ENCODE results near the gene AGBL1.

AGBL1 gene

GRCh38 chr15:86161250-86161649 is 81.6 kb downstream of the AGBL1 start:
- peaks cover 0 to 5% of the 10 kb centered on the region in 2 donors for H3K4me1 ChIP-seq (ENCODE audit: control insufficient read depth in 2 of 2, insufficient read depth in 1 of 2, low read depth in 1 of 2, low read length in 2 of 2)
- no CpG with 5 or more reads among the region's 5 CpGs for WGBS, 2 donors (ENCODE audit: extremely low coverage in 2 of 2, insufficient read length in 2 of 2, insufficient replicate concordance in 1 of 2)
- H3K79me1 ChIP-seq (ENCODE audit: low read depth, low read length): no peaks in the 10 kb centered on the region

GRCh38 chr15:86162172-86162591 is 82.5 kb downstream of the AGBL1 start:
- Histone ChIP-seq H3K27me3 (ENCODE audit: control insufficient read depth in 3 of 3, insufficient read depth in 3 of 3, low read depth in 1 of 3, low read length in 3 of 3) (no peaks in the 10 kb centered on the region), H3K36me3 (replicated peaks in 1 of 2; ENCODE audit: control insufficient read depth in 2 of 2, insufficient read depth in 2 of 2, low read length in 2 of 2) (no peaks in the 10 kb centered on the region), H3K23ac (ENCODE audit: low read depth, low read length, poor library complexity) (no peak overlapping the region), H3K18ac (ENCODE audit: low read length) (no peak overlapping the region), H4K91ac (ENCODE audit: low read depth, low read length, poor library complexity) (no peak overlapping the region), H2BK5ac (ENCODE audit: low read length) (no peak overlapping the region), H3K9me3 (replicated peaks in 1 of 2; ENCODE audit: control insufficient read depth in 2 of 2, insufficient read depth in 1 of 2, low read depth in 1 of 2, low read length in 2 of 2) (no peaks in the 10 kb centered on the region), H3K14ac (ENCODE audit: low read length) (no peak overlapping the region), H2BK120ac (ENCODE audit: low read depth, low read length) (no peak overlapping the region), H3K4me2 (ENCODE audit: insufficient read depth, low read length, poor library complexity, severe bottlenecking) (no peak overlapping the region), H2AK5ac (ENCODE audit: low read depth, low read length) (no peak overlapping the region), H3K79me1 (ENCODE audit: low read depth, low read length) (no peaks in the 10 kb centered on the region), H3K9ac (ENCODE audit: low read depth, low read length, poor library complexity) (no peak overlapping the region), H3K4ac (ENCODE audit: low read length) (no peak overlapping the region), H3K27ac (replicated peaks; ENCODE audit: low read length) (no peak overlapping the region), H4K8ac (ENCODE audit: low read depth, low read length) (no peak overlapping the region), H3K4me3 (ENCODE audit: low read length in 2 of 2) (no peak overlapping the region), H3K4me1 (ENCODE audit: control insufficient read depth in 2 of 2, insufficient read depth in 1 of 2, low read depth in 1 of 2, low read length in 2 of 2) (peaks cover 0 to 5% of the 10 kb centered on the region in 2 donors), H2AFZ (ENCODE audit: low read length) (no peak overlapping the region), H2BK12ac (ENCODE audit: low read length) (no peak overlapping the region), H2BK15ac (ENCODE audit: low read length) (no peak overlapping the region)
- WGBS, 2 donors (ENCODE audit: extremely low coverage in 2 of 2, insufficient read length in 2 of 2, insufficient replicate concordance in 1 of 2): no CpG with 5 or more reads among the region's 2 CpGs
- no peak for DNase-seq (ENCODE audit: low spot score)

More at GRCh38 chr15:86161250-86161649, 81.6 kb downstream of the AGBL1 start:
- Histone ChIP-seq H2BK12ac (ENCODE audit: low read length) (no peak overlapping the region), H3K36me3 (replicated peaks in 1 of 2; ENCODE audit: control insufficient read depth in 2 of 2, insufficient read depth in 2 of 2, low read length in 2 of 2) (no peaks in the 10 kb centered on the region), H2AFZ (ENCODE audit: low read length) (no peak overlapping the region), H2AK5ac (ENCODE audit: low read depth, low read length) (no peak overlapping the region), H4K8ac (ENCODE audit: low read depth, low read length) (no peak overlapping the region), H3K4ac (ENCODE audit: low read length) (no peak overlapping the region), H4K91ac (ENCODE audit: low read depth, low read length, poor library complexity) (no peak overlapping the region), H3K27me3 (ENCODE audit: control insufficient read depth in 3 of 3, insufficient read depth in 3 of 3, low read depth in 1 of 3, low read length in 3 of 3) (no peaks in the 10 kb centered on the region), H3K4me2 (ENCODE audit: insufficient read depth, low read length, poor library complexity, severe bottlenecking) (no peak overlapping the region), H3K9me3 (replicated peaks in 1 of 2; ENCODE audit: control insufficient read depth in 2 of 2, insufficient read depth in 1 of 2, low read depth in 1 of 2, low read length in 2 of 2) (no peaks in the 10 kb centered on the region), H2BK5ac (ENCODE audit: low read length) (no peak overlapping the region), H3K4me3 (ENCODE audit: low read length in 2 of 2) (no peak overlapping the region), H2BK120ac (ENCODE audit: low read depth, low read length) (no peak overlapping the region), H3K27ac (replicated peaks; ENCODE audit: low read length) (no peak overlapping the region), H3K9ac (ENCODE audit: low read depth, low read length, poor library complexity) (no peak overlapping the region), H3K14ac (ENCODE audit: low read length) (no peak overlapping the region), H2BK15ac (ENCODE audit: low read length) (no peak overlapping the region), H3K18ac (ENCODE audit: low read length) (no peak overlapping the region), H3K23ac (ENCODE audit: low read depth, low read length, poor library complexity) (no peak overlapping the region)
- no peak for DNase-seq (ENCODE audit: low spot score)

GRCh38 chr15:86162641-86163040 is 83.0 kb downstream of the AGBL1 start:
- no peaks in the 10 kb centered on the region for H3K27me3 ChIP-seq (ENCODE audit: control insufficient read depth in 3 of 3, insufficient read depth in 3 of 3, low read depth in 1 of 3, low read length in 3 of 3)
- no peak overlapping the region for H2BK12ac ChIP-seq (ENCODE audit: low read length)
- H2AK5ac ChIP-seq (ENCODE audit: low read depth, low read length): no peak overlapping the region
- H3K18ac ChIP-seq (ENCODE audit: low read length): no peak overlapping the region
- H4K91ac ChIP-seq (ENCODE audit: low read depth, low read length, poor library complexity): no peak overlapping the region
- H2AFZ ChIP-seq (ENCODE audit: low read length): no peak overlapping the region
- no peak overlapping the region for H3K4me3 ChIP-seq (ENCODE audit: low read length in 2 of 2)
- no CpG with 5 or more reads among the region's 2 CpGs for WGBS, 2 donors (ENCODE audit: extremely low coverage in 2 of 2, insufficient read length in 2 of 2, insufficient replicate concordance in 1 of 2)
- H4K8ac ChIP-seq (ENCODE audit: low read depth, low read length): no peak overlapping the region
- H3K23ac ChIP-seq (ENCODE audit: low read depth, low read length, poor library complexity): no peak overlapping the region
- H2BK120ac ChIP-seq (ENCODE audit: low read depth, low read length): no peak overlapping the region
- no peak overlapping the region for H3K14ac ChIP-seq (ENCODE audit: low read length)
- H2BK5ac ChIP-seq (ENCODE audit: low read length): no peak overlapping the region
- no peaks in the 10 kb centered on the region for H3K9me3 ChIP-seq (replicated peaks in 1 of 2; ENCODE audit: control insufficient read depth in 2 of 2, insufficient read depth in 1 of 2, low read depth in 1 of 2, low read length in 2 of 2)
- H3K27ac ChIP-seq (replicated peaks; ENCODE audit: low read length): no peak overlapping the region
- H3K36me3 ChIP-seq (replicated peaks in 1 of 2; ENCODE audit: control insufficient read depth in 2 of 2, insufficient read depth in 2 of 2, low read length in 2 of 2): no peaks in the 10 kb centered on the region
- no peak for DNase-seq (ENCODE audit: low spot score)
- no peak overlapping the region for H3K4me2 ChIP-seq (ENCODE audit: insufficient read depth, low read length, poor library complexity, severe bottlenecking)
- no peak overlapping the region for H2BK15ac ChIP-seq (ENCODE audit: low read length)
- H3K9ac ChIP-seq (ENCODE audit: low read depth, low read length, poor library complexity): no peak overlapping the region
- H3K4me1 ChIP-seq (ENCODE audit: control insufficient read depth in 2 of 2, insufficient read depth in 1 of 2, low read depth in 1 of 2, low read length in 2 of 2): peaks cover 0 to 5% of the 10 kb centered on the region in 2 donors
- no peaks in the 10 kb centered on the region for H3K79me1 ChIP-seq (ENCODE audit: low read depth, low read length)
- H3K4ac ChIP-seq (ENCODE audit: low read length): no peak overlapping the region

- no peak overlapping the region for H2BK15ac ChIP-seq (ENCODE audit: low read length)
- no peak for DNase-seq (ENCODE audit: low spot score)
- WGBS, 2 donors (ENCODE audit: extremely low coverage in 2 of 2, insufficient read length in 2 of 2, insufficient replicate concordance in 1 of 2): no CpG with 5 or more reads among the region's 2 CpGs
- no peak overlapping the region for H2AK5ac ChIP-seq (ENCODE audit: low read depth, low read length)
- H3K27me3 ChIP-seq (ENCODE audit: control insufficient read depth in 3 of 3, insufficient read depth in 3 of 3, low read depth in 1 of 3, low read length in 3 of 3): no peaks in the 10 kb centered on the region
- no peak overlapping the region for H4K91ac ChIP-seq (ENCODE audit: low read depth, low read length, poor library complexity)
- no peak overlapping the region for H3K4me2 ChIP-seq (ENCODE audit: insufficient read depth, low read length, poor library complexity, severe bottlenecking)
- no peak overlapping the region for H3K9ac ChIP-seq (ENCODE audit: low read depth, low read length, poor library complexity)
- H3K4me3 ChIP-seq (ENCODE audit: low read length in 2 of 2): no peak overlapping the region
- no peaks in the 10 kb centered on the region for H3K79me1 ChIP-seq (ENCODE audit: low read depth, low read length)
- no peak overlapping the region for H3K4ac ChIP-seq (ENCODE audit: low read length)
- H3K23ac ChIP-seq (ENCODE audit: low read depth, low read length, poor library complexity): no peak overlapping the region
- H3K9me3 ChIP-seq (replicated peaks in 1 of 2; ENCODE audit: control insufficient read depth in 2 of 2, insufficient read depth in 1 of 2, low read depth in 1 of 2, low read length in 2 of 2): no peaks in the 10 kb centered on the region
- no peak overlapping the region for H3K18ac ChIP-seq (ENCODE audit: low read length)
- no peak overlapping the region for H3K14ac ChIP-seq (ENCODE audit: low read length)
- no peak overlapping the region for H3K27ac ChIP-seq (replicated peaks; ENCODE audit: low read length)
- no peak overlapping the region for H2BK12ac ChIP-seq (ENCODE audit: low read length)
- H3K36me3 ChIP-seq (replicated peaks in 1 of 2; ENCODE audit: control insufficient read depth in 2 of 2, insufficient read depth in 2 of 2, low read length in 2 of 2): no peaks in the 10 kb centered on the region
- no peak overlapping the region for H2AFZ ChIP-seq (ENCODE audit: low read length)
- no peak overlapping the region for H2BK120ac ChIP-seq (ENCODE audit: low read depth, low read length)
- H2BK5ac ChIP-seq (ENCODE audit: low read length): no peak overlapping the region
- H4K8ac ChIP-seq (ENCODE audit: low read depth, low read length): no peak overlapping the region
- H3K4me1 ChIP-seq (ENCODE audit: control insufficient read depth in 2 of 2, insufficient read depth in 1 of 2, low read depth in 1 of 2, low read length in 2 of 2): peaks cover 0 to 5% of the 10 kb centered on the region in 2 donors
Measured at GRCh38 chr15:86163816-86164215, 84.1 kb downstream of the AGBL1 start.
